IMR-90 (cell line): Measurements from ENCODE around the gene BTN3A1. TPM values are rescaled to one million over a fixed set of nuclear protein-coding genes. Genes with fewer than 3 reads are reported as not detected.

Experiments used
- ATAC-seq: fragments of 200-7000 bp; cut with Tn5 transposase; 2 replicates; pipeline ENCODE4 v1.9.1; 2020; ENCODE audit warnings: low read depth, mild to moderate bottlenecking, moderate library complexity
- BruUV-seq: library from RNA; stranded (reverse); fragments of 400-500 nt; replicated peaks from 2 replicates; lab custom pipeline; 2021; lab: Mats Ljungman, UMichigan
- CTCF ChIA-PET: fragments of 300-600 bp; formaldehyde crosslinking; extraction: SDS; loops from one replicate; lab custom pipeline; 2021; ENCODE audit warnings: antibody characterized with exemption; lab: Yijun Ruan, JAX
- POLR2A ChIA-PET: fragments of 300-600 bp; sonication (Branson Sonifier 250); formaldehyde crosslinking; loops from one replicate; lab custom pipeline; 2022; ENCODE audit warnings: antibody characterized with exemption; ENCODE audit not compliant: unreplicated experiment; lab: Charles Lee
- DNase-seq: peaks from one replicate; pipeline ENCODE4 v3.0.0; 2013
- H2AFZ ChIP-seq: replicated peaks from 2 replicates; pipeline ENCODE3; 2013; ENCODE audit warnings: low read length, mild to moderate bottlenecking; ENCODE audit not compliant: poor library complexity
- H2AK5ac ChIP-seq: 2 replicates; pipeline ENCODE4 v1.6.1; 2013; ENCODE audit warnings: low read depth, low read length, inconsistent platforms
- H2AK9ac ChIP-seq: replicated peaks from 2 replicates; pipeline ENCODE3; 2013; ENCODE audit warnings: mild to moderate bottlenecking, low read depth, low read length, moderate library complexity; ENCODE audit not compliant: poor library complexity
- H2BK120ac ChIP-seq: 2 replicates; pipeline ENCODE4 v1.6.1; 2013; ENCODE audit warnings: low read depth, low read length, inconsistent platforms
- H2BK15ac ChIP-seq: 3 replicates; pipeline ENCODE4 v1.6.1; 2013; ENCODE audit warnings: low read depth, low read length, inconsistent platforms
- H2BK20ac ChIP-seq: 2 replicates; pipeline ENCODE4 v1.6.1; 2013; ENCODE audit warnings: low read depth, mild to moderate bottlenecking, inconsistent platforms, low read length, moderate library complexity
- H2BK5ac ChIP-seq: 2 replicates; pipeline ENCODE4 v1.6.1; 2013; ENCODE audit warnings: mild to moderate bottlenecking, low read depth, low read length, inconsistent platforms; ENCODE audit not compliant: poor library complexity, severe bottlenecking
- H3K14ac ChIP-seq: replicated peaks from 2 replicates; pipeline ENCODE4 v1.6.1; 2013; ENCODE audit warnings: low read depth, low read length, inconsistent platforms
- H3K18ac ChIP-seq: 2 replicates; pipeline ENCODE4 v1.6.1; 2013; ENCODE audit warnings: low read depth, low read length, control low read depth
- H3K23ac ChIP-seq: 2 replicates; pipeline ENCODE4 v1.6.1; 2013; ENCODE audit warnings: low read depth, low read length, inconsistent platforms
- H3K27ac ChIP-seq: 2 replicates; pipeline ENCODE4 v1.5.1; 2013; ENCODE audit warnings: mild to moderate bottlenecking, control low read depth, low read length; ENCODE audit not compliant: insufficient read depth
- H3K27me3 ChIP-seq: 2 replicates; pipeline ENCODE4 v1.6.1; 2013; ENCODE audit warnings: low read length; ENCODE audit not compliant: control insufficient read depth, insufficient read depth
- H3K36me3 ChIP-seq: 2 replicates; pipeline ENCODE4 v1.6.1; 2013; ENCODE audit warnings: low read length, mixed read lengths; ENCODE audit not compliant: control insufficient read depth, insufficient read depth
- H3K4ac ChIP-seq: 2 replicates; pipeline ENCODE4 v1.6.1; 2013; ENCODE audit warnings: low read depth, low read length, inconsistent platforms
- H3K4me1 ChIP-seq: 2 replicates; pipeline ENCODE4 v1.6.1; 2013; ENCODE audit warnings: low read length, mixed read lengths; ENCODE audit not compliant: control insufficient read depth, insufficient read depth
- H3K4me2 ChIP-seq: 2 replicates; pipeline ENCODE4 v1.6.1; 2013; ENCODE audit warnings: low read depth, mild to moderate bottlenecking, control low read depth, low read length, moderate library complexity
- H3K4me3 ChIP-seq: 2 replicates; pipeline ENCODE4 v1.5.1; 2013; ENCODE audit warnings: low read depth, mild to moderate bottlenecking, control low read depth, low read length, moderate library complexity; ENCODE audit not compliant: insufficient read depth
- H3K56ac ChIP-seq: 2 replicates; pipeline ENCODE4 v1.6.1; 2013; ENCODE audit warnings: low read length, inconsistent platforms; ENCODE audit not compliant: insufficient read depth; ENCODE audit errors: extremely low read depth
- H3K79me1 ChIP-seq, 2 experiments: 2 replicates each; pipeline ENCODE4 v1.6.1; 2013; ENCODE audit warnings: low read length in 2 of 2, inconsistent platforms in 1 of 2, low read depth in 1 of 2
- H3K9ac ChIP-seq: 2 replicates; pipeline ENCODE4 v1.6.1; 2013; ENCODE audit warnings: low read depth, low read length, control low read depth
- H3K9me1 ChIP-seq: 2 replicates; pipeline ENCODE4 v1.6.1; 2013; ENCODE audit warnings: low read length, inconsistent platforms; ENCODE audit not compliant: insufficient read depth
- H3K9me3 ChIP-seq: 2 replicates; pipeline ENCODE4 v1.6.1; 2013; ENCODE audit warnings: low read length; ENCODE audit not compliant: control insufficient read depth, insufficient read depth
- H4K20me1 ChIP-seq: 2 replicates; pipeline ENCODE4 v1.6.1; 2013; ENCODE audit warnings: low read length, inconsistent platforms; ENCODE audit not compliant: insufficient read depth
- H4K5ac ChIP-seq: 2 replicates; pipeline ENCODE4 v1.6.1; 2013; ENCODE audit warnings: mild to moderate bottlenecking, low read depth, low read length, control low read depth
- H4K8ac ChIP-seq, 2 experiments: 2 replicates each; pipeline ENCODE4 v1.6.1; 2013; ENCODE audit warnings: low read depth in 2 of 2, low read length in 2 of 2, control low read depth in 1 of 2, inconsistent platforms in 1 of 2
- H4K91ac ChIP-seq: 2 replicates; pipeline ENCODE4 v1.6.1; 2013; ENCODE audit warnings: low read depth, low read length, inconsistent platforms; ENCODE audit not compliant: insufficient read depth
- CEBPB ChIP-seq: IDR thresholded peaks from 2 replicates; pipeline ENCODE4 v1.6.1; 2012; ENCODE audit warnings: low read depth, low read length, improper control_type of control experiment
- MAFK ChIP-seq: IDR thresholded peaks from 2 replicates; pipeline ENCODE4 v1.6.1; 2012; ENCODE audit warnings: low read depth, low read length, improper control_type of control experiment
- NFE2L2 ChIP-seq: fragments of 150-350 bp; IDR thresholded peaks from 2 replicates; pipeline ENCODE4 v1.6.1; 2016; ENCODE audit warnings: low read depth, mild to moderate bottlenecking, low read length
- POLR2A ChIP-seq: IDR thresholded peaks from 2 replicates; pipeline ENCODE4 v1.6.1; 2012; ENCODE audit warnings: mild to moderate bottlenecking, low read depth, low read length
- RAD21 ChIP-seq: IDR thresholded peaks from 2 replicates; pipeline ENCODE4 v1.6.1; 2012; ENCODE audit warnings: low read length, improper control_type of control experiment
- RCOR1 ChIP-seq: IDR thresholded peaks from 2 replicates; pipeline ENCODE4 v1.6.1; 2012; ENCODE audit warnings: mild to moderate bottlenecking, low read length, improper control_type of control experiment; ENCODE audit not compliant: insufficient replicate concordance
- SMC3 ChIP-seq: fragments of 150-350 bp; IDR thresholded peaks from 2 replicates; pipeline ENCODE4 v1.6.1; 2016; ENCODE audit warnings: low read depth, mild to moderate bottlenecking, antibody characterized with exemption, low read length, moderate library complexity
- WGBS, 2 experiments: methylation state at CpG; one replicate each; pipeline versions ENCODE4 v1.1.5 to v1.1.7; 2013; ENCODE audit warnings: missing lambda C conversion rate in 2 of 2; ENCODE audit not compliant: insufficient read length in 1 of 2; ENCODE audit errors: extremely low coverage in 2 of 2; 5-methylcytosine and 5-hydroxymethylcytosine counted together
- dilution Hi-C: fragments of 300-500 bp; cut with HindIII; formaldehyde crosslinking; loops from one replicate; pipeline ENCODE4 v1.14.3; 2018; ENCODE audit warnings: low sequenced_read_pairs; ENCODE audit not compliant: unreplicated experiment
- in situ Hi-C: fragments of 300-500 bp; cut with MboI; formaldehyde crosslinking; loops from 3 replicates; pipeline ENCODE4 v1.14.3; 2019; ENCODE audit warnings: low sequenced_read_pairs, inconsistent platforms, mixed read lengths
- intact Hi-C: fragments of 100-400 bp; cut with micrococcal nuclease; formaldehyde crosslinking; loops from 2 replicates; pipeline ENCODE4 v1.10.0; 2022
- polyA plus RNA-seq, 3 experiments: library from polyadenylated mRNA; depleted of rRNA; stranded (reverse); fragments of >200 nt; gene quantifications; 2 replicates each; pipeline ENCODE4 v1.2.3, GENCODE V29; 2012; ENCODE audit warnings: low replicate concordance in 1 of 3
- total RNA-seq: library from RNA; depleted of rRNA; stranded (reverse); fragments of >200 nt; gene quantifications from 2 replicates; pipeline ENCODE4 v1.2.3, GENCODE V29; 2012

BTN3A1 gene
- total and polyA plus RNA-seq, 2 of the 4 experiments (the other 2 are of a cell fraction), result 14.4 to 16.5 TPM

DNA sequence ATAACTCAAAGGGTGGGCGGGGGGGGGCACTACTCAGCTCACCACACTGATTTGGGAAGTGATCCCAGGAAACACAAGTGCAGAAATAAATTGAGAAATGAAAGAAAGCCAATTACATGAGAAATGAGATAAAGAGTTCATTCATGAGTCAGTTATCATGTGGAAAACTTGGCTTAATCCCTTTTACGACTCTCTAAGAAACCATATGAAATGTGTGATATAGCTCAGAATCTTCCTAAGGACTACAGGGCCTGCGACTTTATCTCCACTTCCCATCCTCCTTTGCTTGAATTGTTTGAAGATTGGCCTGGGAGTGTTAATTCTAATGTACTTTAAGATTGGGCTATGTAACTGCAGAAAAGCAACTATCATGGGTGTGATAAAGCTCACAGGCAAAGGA is 22.8 kb upstream of the BTN3A1 start:
- Histone ChIP-seq H3K56ac (no peak overlapping the region), H2AK9ac (no peak overlapping the region), H2BK5ac (no peak overlapping the region), H3K4ac (no peak overlapping the region), H3K23ac (no peak overlapping the region), H3K9ac (no peak overlapping the region), H3K36me3 (peaks cover 3% of the 10 kb centered on the region; the same call in 1 of the 2 replicates), H3K27ac (no peak overlapping the region), H3K14ac (no peak overlapping the region), H3K27me3 (no peaks in the 10 kb centered on the region), H4K20me1 (no peaks in the 10 kb centered on the region), H2BK120ac (no peak overlapping the region), H2AK5ac (no peak overlapping the region), H2BK20ac (no peak overlapping the region), H3K9me1 (peaks cover 11% of the 10 kb centered on the region), H3K4me1 (peaks cover 2% of the 10 kb centered on the region; the same call in 1 of the 2 replicates), H4K5ac (no peak overlapping the region), H3K9me3 (no peaks in the 10 kb centered on the region), H3K79me1 (peaks cover 0 to 13% of the 10 kb centered on the region in 2 experiments; a peak in 2 of 4 replicates), H3K4me3 (no peak overlapping the region), H4K91ac (no peak overlapping the region), H2BK15ac (no peak overlapping the region), H3K4me2 (no peak overlapping the region), H3K18ac (no peak overlapping the region), H4K8ac (no peak overlapping the region), H2AFZ (no peak overlapping the region)
- BruUV-seq, result no TSS peak
- no CpG with 5 or more reads among the region's 3 CpGs for WGBS, 2 experiments
- TF ChIP-seq NFE2L2 (no peak), RCOR1 (no peak), MAFK (no peak), RAD21 (no peak), CEBPB (no peak), SMC3 (no peak), POLR2A (no peak)
- in situ Hi-C loops (no loop called here), intact Hi-C loops (no loop called here), dilution Hi-C loops (no loop called here)
- POLR2A ChIA-PET, result no interaction called here
- ATAC-seq, result no peak
- no peak for DNase-seq
- CTCF ChIA-PET, result no interaction called here
